Spinal cord (tissue), 10 donors: Measurements from ENCODE around the gene MYRFL. TPM values are rescaled to one million over a fixed set of nuclear protein-coding genes. Genes with fewer than 3 reads are reported as not detected.

Source experiments
- DNase-seq, 6 donors: peaks; one replicate each; pipeline versions ENCODE4 v3.0.0 to v3.0.0-alpha.2; 2013 to 2015; ENCODE audit warnings: low spot score in 6 of 6, low read depth in 4 of 6
- H3K27ac ChIP-seq: one replicate; pipeline ENCODE4 v1.5.1; 2013; ENCODE audit warnings: low read depth, low read length, control low read depth
- H3K27me3 ChIP-seq: one replicate; pipeline ENCODE4 v1.6.1; 2013; ENCODE audit warnings: low read length; ENCODE audit not compliant: control insufficient read depth, insufficient read depth
- H3K36me3 ChIP-seq: one replicate; pipeline ENCODE4 v1.6.1; 2013; ENCODE audit warnings: low read length; ENCODE audit not compliant: control insufficient read depth, insufficient read depth
- H3K4me1 ChIP-seq: one replicate; pipeline ENCODE4 v1.6.1; 2013; ENCODE audit warnings: low read length; ENCODE audit not compliant: control insufficient read depth, insufficient read depth
- H3K4me3 ChIP-seq: one replicate; pipeline ENCODE4 v1.5.1; 2013; ENCODE audit warnings: low read depth, low read length, control low read depth
- H3K9me3 ChIP-seq: one replicate; pipeline ENCODE4 v1.6.1; 2013; ENCODE audit warnings: low read length; ENCODE audit not compliant: control insufficient read depth, insufficient read depth
- WGBS: methylation state at CpG from one replicate; pipeline ENCODE4 v1.1.5; 2013; ENCODE audit warnings: missing lambda C conversion rate; ENCODE audit not compliant: insufficient coverage; 5-methylcytosine and 5-hydroxymethylcytosine counted together
- polyA plus RNA-seq, 2 donors: library from polyadenylated mRNA; unstranded; fragments of 120-200 nt; gene quantifications; one replicate each; pipeline ENCODE4 v1.2.1, GENCODE V29; 2013; ENCODE audit not compliant: insufficient read length in 2 of 2
- total RNA-seq, 2 donors: library from RNA; depleted of rRNA in 1 of 2; stranded (reverse); fragments of 120-200 nt in 1 of 2; fragments of >200 nt in 1 of 2; gene quantifications; one replicate each; pipeline versions ENCODE4 v1.2.3 to v1.2.4, GENCODE V29; 2013 to 2014
- donor health status: healthy.

The MYRFL gene
- total and polyA plus RNA-seq, 4 donors: 0.32 to 1.1 (median 0.51) TPM

- Histone ChIP-seq H3K27me3 (no peaks in the 10 kb centered on the region), H3K36me3 (no peaks in the 10 kb centered on the region), H3K4me3 (no peak overlapping the region), H3K9me3 (no peaks in the 10 kb centered on the region), H3K4me1 (no peaks in the 10 kb centered on the region), H3K27ac (no peak overlapping the region)
- DNase-seq: no peak
- WGBS: no CpG with 5 or more reads among the region's 3 CpGs
Measured at GRCh38 chr12:69872804-69873203, 47.8 kb downstream of the MYRFL start.

GRCh38 chr12:69873429-69873828 is 48.4 kb downstream of the MYRFL start:
- Histone ChIP-seq H3K4me3 (no peak overlapping the region), H3K27me3 (no peaks in the 10 kb centered on the region), H3K9me3 (no peaks in the 10 kb centered on the region), H3K4me1 (no peaks in the 10 kb centered on the region), H3K27ac (no peak overlapping the region), H3K36me3 (no peaks in the 10 kb centered on the region)
- no peak for DNase-seq
- WGBS: 100% methylated on average over 2 of the region's 2 CpGs

- no peak for DNase-seq
- Histone ChIP-seq H3K27me3 (no peaks in the 10 kb centered on the region), H3K27ac (no peak overlapping the region), H3K36me3 (no peaks in the 10 kb centered on the region), H3K9me3 (no peaks in the 10 kb centered on the region), H3K4me1 (peaks cover 6% of the 10 kb centered on the region), H3K4me3 (no peak overlapping the region)
- no CpG with 5 or more reads among the region's 1 CpG for WGBS
Measured at GRCh38 chr12:69874606-69875005, 49.6 kb downstream of the MYRFL start.

GRCh38 chr12:69875416-69875935 is 50.4 kb downstream of the MYRFL start:
- Histone ChIP-seq H3K4me3 (no peak overlapping the region), H3K27me3 (no peaks in the 10 kb centered on the region), H3K27ac (no peak overlapping the region), H3K9me3 (no peaks in the 10 kb centered on the region), H3K4me1 (peaks cover 6% of the 10 kb centered on the region), H3K36me3 (no peaks in the 10 kb centered on the region)
- 82% methylated on average over 6 of the region's 11 CpGs for whole genome bisulfite sequencing
- no peak for DNase-seq

- Histone ChIP-seq H3K4me3 (peak overlapping the region; percentile 1), H3K27me3 (no peaks in the 10 kb centered on the region), H3K9me3 (no peaks in the 10 kb centered on the region), H3K4me1 (peaks cover 6% of the 10 kb centered on the region), H3K36me3 (no peaks in the 10 kb centered on the region), H3K27ac (no peak overlapping the region)
- WGBS: 49% methylated on average over 15 of the region's 23 CpGs
- peak; percentile 55 to 96 (median 74) for DNase-seq
Measured at GRCh38 chr12:69879007-69879960, 54.3 kb downstream of the MYRFL start.

GRCh38 chr12:69880571-69880970 is 55.5 kb downstream of the MYRFL start:
- WGBS: no CpG with 5 or more reads among the region's 4 CpGs
- no peak overlapping the region for H3K27ac ChIP-seq
- no peaks in the 10 kb centered on the region for H3K27me3 ChIP-seq
- H3K9me3 ChIP-seq: no peaks in the 10 kb centered on the region
- no peak for DNase-seq
- peaks cover 6% of the 10 kb centered on the region for H3K4me1 ChIP-seq
- H3K36me3 ChIP-seq: no peaks in the 10 kb centered on the region
- H3K4me3 ChIP-seq: no peak overlapping the region

GRCh38 chr12:69881771-69882170 is 56.7 kb downstream of the MYRFL start:
- no peaks in the 10 kb centered on the region for H3K36me3 ChIP-seq
- 56% methylated on average over 2 of the region's 3 CpGs for WGBS
- H3K9me3 ChIP-seq: no peaks in the 10 kb centered on the region
- peaks cover 6% of the 10 kb centered on the region for H3K4me1 ChIP-seq
- no peaks in the 10 kb centered on the region for H3K27me3 ChIP-seq
- DNase-seq: peak in 2 of 6 donors; percentile 24 to 78
- no peak overlapping the region for H3K27ac ChIP-seq
- no peak overlapping the region for H3K4me3 ChIP-seq

- H3K27ac ChIP-seq: no peak overlapping the region
- H3K9me3 ChIP-seq: no peaks in the 10 kb centered on the region
- H3K27me3 ChIP-seq: no peaks in the 10 kb centered on the region
- no peaks in the 10 kb centered on the region for H3K36me3 ChIP-seq
- no peak overlapping the region for H3K4me3 ChIP-seq
- no peak for DNase-seq
- no peaks in the 10 kb centered on the region for H3K4me1 ChIP-seq
- 29% methylated on average over 1 of the region's 2 CpGs for WGBS
Measured at GRCh38 chr12:69884386-69884785, 59.4 kb downstream of the MYRFL start.

GRCh38 chr12:69885658-69886057 is 60.6 kb downstream of the MYRFL start:
- no peaks in the 10 kb centered on the region for H3K4me1 ChIP-seq
- DNase-seq: no peak
- H3K27me3 ChIP-seq: no peaks in the 10 kb centered on the region
- H3K36me3 ChIP-seq: no peaks in the 10 kb centered on the region
- no peak overlapping the region for H3K27ac ChIP-seq
- no peaks in the 10 kb centered on the region for H3K9me3 ChIP-seq
- no peak overlapping the region for H3K4me3 ChIP-seq

GRCh38 chr12:69886109-69886508 is 61.1 kb downstream of the MYRFL start:
- Histone ChIP-seq H3K36me3 (no peaks in the 10 kb centered on the region), H3K27ac (no peak overlapping the region), H3K4me1 (no peaks in the 10 kb centered on the region), H3K4me3 (no peak overlapping the region), H3K9me3 (no peaks in the 10 kb centered on the region), H3K27me3 (no peaks in the 10 kb centered on the region)
- WGBS: 57% methylated on average over 4 of the region's 5 CpGs
- DNase-seq: peak in 1 of 6 donors; percentile 42
